Cardiac muscle cell (in vitro differentiated cells and primary cell): ENCODE data around the gene ZNRF3. TPM values are rescaled to one million over a fixed set of nuclear protein-coding genes. Genes with fewer than 3 reads are reported as not detected.

Source experiments
- DNase-seq, 2 donors: peaks; one replicate each; pipeline versions ENCODE4 v3.0.0 to v3.0.0-alpha.2; 2010 to 2017; ENCODE audit warnings: low read depth in 1 of 2, low spot score in 1 of 2
- H3K27ac ChIP-seq: fragments of 200-600 bp; sonication (generic); 2 replicates; pipeline ENCODE4 v1.5.1; 2016
- H3K27me3 ChIP-seq: fragments of 200-600 bp; sonication (generic); 2 replicates; pipeline ENCODE4 v1.6.0; 2016; ENCODE audit warnings: control low read depth
- H3K36me3 ChIP-seq: fragments of 200-600 bp; sonication (generic); 2 replicates; pipeline ENCODE4 v1.5.1; 2016; ENCODE audit warnings: control low read depth
- H3K4me1 ChIP-seq: fragments of 200-600 bp; sonication (generic); 2 replicates; pipeline ENCODE4 v1.8.1; 2017; ENCODE audit warnings: low read depth, mild to moderate bottlenecking, mixed run types
- H3K4me3 ChIP-seq: fragments of 200-600 bp; sonication (generic); 2 replicates; pipeline ENCODE4 v1.5.1; 2016; ENCODE audit warnings: mild to moderate bottlenecking
- H3K9me3 ChIP-seq: fragments of 200-600 bp; sonication (generic); 2 replicates; pipeline ENCODE4 v1.5.1; 2017; ENCODE audit warnings: low read depth, mild to moderate bottlenecking, control low read depth
- CTCF ChIP-seq: IDR thresholded peaks from 2 replicates; pipeline ENCODE4 v1.5.1; 2012; ENCODE audit warnings: low read depth, mild to moderate bottlenecking, low read length
- polyA plus RNA-seq: library from polyadenylated mRNA; unstranded; fragments of >200 nt; fragmentation: Nextera tagmentation; extraction: Ambion mirVana; gene quantifications from 2 replicates; pipeline ENCODE4 v1.2.1, GENCODE V29; 2016
- total RNA-seq: library from RNA; depleted of rRNA; stranded (reverse); fragments of >200 nt; gene quantifications from 2 replicates; pipeline ENCODE4 v1.2.3, GENCODE V29; 2016

ZNRF3 gene
- total and polyA plus RNA-seq, 2 experiments from 2014 or later, result 23.8 to 40.4 TPM

- no peak for TF ChIP-seq CTCF
- H3K4me3 ChIP-seq, result no peak within 1 kb of the TSS
- no peaks in the 10 kb centered on the region for H3K27me3 ChIP-seq
- peak in 1 of 2 donors; percentile 34 for DNase-seq
- H3K9me3 ChIP-seq, result no peaks in the 10 kb centered on the region
- H3K27ac ChIP-seq, result no peak within 1 kb of the TSS
- peaks cover 5% of the 10 kb centered on the region for H3K4me1 ChIP-seq
- H3K36me3 ChIP-seq, result no peaks in the 10 kb centered on the region
These were observed 178.4 kb downstream of the ZNRF3 start, which contains the start of gene C22orf31 for GRCh38 chr22:29061773-29062172. Gene C22orf31, minus strand, starts transcription at chr22:29061831. Its CDS starts 39 bp downstream, at chr22:29061792.

GRCh38 chr22:29062286-29062821, 179.0 kb downstream of the ZNRF3 start:
- Histone ChIP-seq H3K4me1 (peaks cover 5% of the 10 kb centered on the region), H3K27ac (no peak overlapping the region), H3K27me3 (no peaks in the 10 kb centered on the region), H3K36me3 (no peaks in the 10 kb centered on the region), H3K4me3 (no peak overlapping the region), H3K9me3 (no peaks in the 10 kb centered on the region)
- no peak for TF ChIP-seq CTCF
- peak; percentile 35 to 69 for DNase-seq

- Histone ChIP-seq H3K4me3 (no peak overlapping the region), H3K9me3 (no peaks in the 10 kb centered on the region), H3K27me3 (peaks cover 3% of the 10 kb centered on the region), H3K27ac (no peak overlapping the region), H3K4me1 (peaks cover 12% of the 10 kb centered on the region), H3K36me3 (no peaks in the 10 kb centered on the region)
- no peak for TF ChIP-seq CTCF
- DNase-seq, result no peak
These were observed 182.3 kb downstream of the ZNRF3 start for GRCh38 chr22:29065468-29066190.

GRCh38 chr22:29069463-29069862, 186.1 kb downstream of the ZNRF3 start:
- Histone ChIP-seq H3K27ac (peak overlapping the region; percentile 24), H3K4me1 (peaks cover 25% of the 10 kb centered on the region), H3K4me3 (no peak overlapping the region), H3K27me3 (peaks cover 25% of the 10 kb centered on the region), H3K36me3 (no peaks in the 10 kb centered on the region), H3K9me3 (no peaks in the 10 kb centered on the region)
- DNase-seq, result peak in 1 of 2 donors; percentile 72
- TF ChIP-seq CTCF, result no peak

GRCh38 chr22:29070490-29070889, 187.1 kb downstream of the ZNRF3 start:
- peaks cover 25% of the 10 kb centered on the region for H3K27me3 ChIP-seq
- no peaks in the 10 kb centered on the region for H3K9me3 ChIP-seq
- peaks cover 27% of the 10 kb centered on the region for H3K4me1 ChIP-seq
- no peak overlapping the region for H3K27ac ChIP-seq
- no peak for DNase-seq
- H3K36me3 ChIP-seq, result no peaks in the 10 kb centered on the region
- no peak for TF ChIP-seq CTCF
- no peak overlapping the region for H3K4me3 ChIP-seq
